Loucy (cell line): Measurements from ENCODE around the gene NOXA1.

Experiments
- H2AFZ ChIP-seq: fragments of 200-600 bp; sonication (generic); 2 replicates; pipeline ENCODE4 v1.6.0; 2016; ENCODE audit warnings: antibody characterized with exemption, mild to moderate bottlenecking, low read length, moderate library complexity
- H3F3A ChIP-seq: fragments of 200-600 bp; 2 replicates; pipeline ENCODE4 v1.6.0; 2016; ENCODE audit warnings: antibody characterized with exemption, low read depth, mild to moderate bottlenecking
- H3K27me3 ChIP-seq: fragments of 200-600 bp; sonication (generic); 2 replicates; pipeline ENCODE4 v1.6.1; 2014; ENCODE audit warnings: low read length, mild to moderate bottlenecking; ENCODE audit not compliant: insufficient read depth, poor library complexity, severe bottlenecking
- H3K36me3 ChIP-seq: fragments of 200-600 bp; sonication (generic); 2 replicates; pipeline ENCODE4 v1.6.1; 2016; ENCODE audit warnings: low read length; ENCODE audit not compliant: insufficient read depth
- H3K4me1 ChIP-seq: fragments of 200-600 bp; sonication (generic); 2 replicates; pipeline ENCODE4 v1.5.1; 2014; ENCODE audit warnings: low read length, mild to moderate bottlenecking; ENCODE audit not compliant: insufficient read depth, poor library complexity, severe bottlenecking
- H3K4me2 ChIP-seq: fragments of 200-600 bp; sonication (generic); 2 replicates; pipeline ENCODE4 v1.6.0; 2014; ENCODE audit warnings: antibody characterized with exemption, low read length, low read depth, mild to moderate bottlenecking; ENCODE audit not compliant: poor library complexity, severe bottlenecking
- H3K4me3 ChIP-seq: fragments of 200-600 bp; sonication (generic); 2 replicates; pipeline ENCODE4 v1.5.1; 2014; ENCODE audit warnings: low read length, mild to moderate bottlenecking, mixed read lengths; ENCODE audit not compliant: poor library complexity, severe bottlenecking
- H3K79me2 ChIP-seq: fragments of 200-600 bp; sonication (generic); 2 replicates; pipeline ENCODE4 v1.6.1; 2014; ENCODE audit warnings: low read length; ENCODE audit not compliant: insufficient read depth
- H3K9ac ChIP-seq: fragments of 200-600 bp; sonication (generic); 2 replicates; pipeline ENCODE4 v1.6.0; 2014; ENCODE audit warnings: mild to moderate bottlenecking, low read depth, low read length, moderate library complexity; ENCODE audit not compliant: poor library complexity, severe bottlenecking
- H3K9me2 ChIP-seq: fragments of 200-600 bp; sonication (generic); replicated peaks from 2 replicates; pipeline ENCODE4 v1.6.1; 2016; ENCODE audit warnings: low read depth, low read length, mixed read lengths
- H3K9me3 ChIP-seq: fragments of 200-600 bp; sonication (generic); 2 replicates; pipeline ENCODE4 v1.6.1; 2014; ENCODE audit warnings: mild to moderate bottlenecking, antibody characterized with exemption, low read length, low read depth; ENCODE audit not compliant: insufficient read depth
- H4K20me1 ChIP-seq: fragments of 200-600 bp; sonication (generic); 2 replicates; pipeline ENCODE4 v1.6.0; 2014; ENCODE audit warnings: antibody characterized with exemption, low read length, mild to moderate bottlenecking; ENCODE audit not compliant: insufficient read depth, poor library complexity, severe bottlenecking
- CTCF ChIP-seq: fragments of 200-600 bp; sonication (generic); conservative IDR thresholded peaks from 2 replicates; pipeline ENCODE4 v1.5.1; 2014; ENCODE audit warnings: mild to moderate bottlenecking, antibody characterized with exemption, low read length
- EZH2phosphoT487 ChIP-seq: fragments of 200-600 bp; IDR thresholded peaks from 2 replicates; pipeline ENCODE4 v1.6.1; 2018; ENCODE audit warnings: antibody characterized with exemption, mild to moderate bottlenecking, moderate library complexity, borderline replicate concordance

NOXA1 gene

GRCh38 chr9:137437691-137438590, 14.7 kb downstream of the NOXA1 start:
- no peaks in the 10 kb centered on the region; the same call in 1 of the 2 replicates for H3K9me3 ChIP-seq

GRCh38 chr9:137438591-137439157, 15.5 kb downstream of the NOXA1 start:
- TF ChIP-seq CTCF (no peak), EZH2phosphoT487 (no peak)
- H3K4me2 ChIP-seq: no peak overlapping the region

More at GRCh38 chr9:137437691-137438590, 14.7 kb downstream of the NOXA1 start:
- TF ChIP-seq CTCF (no peak), EZH2phosphoT487 (no peak)
- no peak overlapping the region for H3K4me2 ChIP-seq
- no peaks in the 10 kb centered on the region for H4K20me1 ChIP-seq
- no peaks in the 10 kb centered on the region for H3K36me3 ChIP-seq
- no peaks in the 10 kb centered on the region for H3F3A ChIP-seq
- no peak overlapping the region for H3K4me3 ChIP-seq
- H3K9ac ChIP-seq: no peak overlapping the region
- no peaks in the 10 kb centered on the region for H3K27me3 ChIP-seq
- no peaks in the 10 kb centered on the region for H3K9me2 ChIP-seq
- H3K79me2 ChIP-seq: no peaks in the 10 kb centered on the region
- H2AFZ ChIP-seq: no peak overlapping the region
- no peaks in the 10 kb centered on the region for H3K4me1 ChIP-seq

GRCh38 chr9:137439158-137439714, 16.0 kb downstream of the NOXA1 start:
- Histone ChIP-seq H3K4me1 (no peaks in the 10 kb centered on the region), H3K79me2 (no peaks in the 10 kb centered on the region), H4K20me1 (no peaks in the 10 kb centered on the region), H3K36me3 (no peaks in the 10 kb centered on the region), H3K27me3 (no peaks in the 10 kb centered on the region), H3K4me3 (no peak overlapping the region), H3K9ac (no peak overlapping the region), H3K4me2 (no peak overlapping the region), H3F3A (no peaks in the 10 kb centered on the region), H3K9me2 (no peaks in the 10 kb centered on the region), H3K9me3 (no peaks in the 10 kb centered on the region; the same call in 1 of the 2 replicates), H2AFZ (no peak overlapping the region)
- TF ChIP-seq EZH2phosphoT487 (no peak), CTCF (no peak)

More at GRCh38 chr9:137438591-137439157, 15.5 kb downstream of the NOXA1 start:
- no peaks in the 10 kb centered on the region for H3K79me2 ChIP-seq
- H3K36me3 ChIP-seq: no peaks in the 10 kb centered on the region
- no peaks in the 10 kb centered on the region for H3K27me3 ChIP-seq
- no peak overlapping the region for H3K9ac ChIP-seq
- H2AFZ ChIP-seq: no peak overlapping the region
- H3K4me1 ChIP-seq: no peaks in the 10 kb centered on the region
- no peaks in the 10 kb centered on the region; the same call in 1 of the 2 replicates for H3K9me3 ChIP-seq
- no peaks in the 10 kb centered on the region for H3K9me2 ChIP-seq
- no peaks in the 10 kb centered on the region for H4K20me1 ChIP-seq
- H3F3A ChIP-seq: no peaks in the 10 kb centered on the region
- H3K4me3 ChIP-seq: no peak overlapping the region
